ENCODE measurements around the gene PVRIG.
"Not testable (repeated sequence)": the region's sequence is repeated elsewhere in the genome, so short reads cannot be mapped to it uniquely, and the experiment has no call there.

DNA sequence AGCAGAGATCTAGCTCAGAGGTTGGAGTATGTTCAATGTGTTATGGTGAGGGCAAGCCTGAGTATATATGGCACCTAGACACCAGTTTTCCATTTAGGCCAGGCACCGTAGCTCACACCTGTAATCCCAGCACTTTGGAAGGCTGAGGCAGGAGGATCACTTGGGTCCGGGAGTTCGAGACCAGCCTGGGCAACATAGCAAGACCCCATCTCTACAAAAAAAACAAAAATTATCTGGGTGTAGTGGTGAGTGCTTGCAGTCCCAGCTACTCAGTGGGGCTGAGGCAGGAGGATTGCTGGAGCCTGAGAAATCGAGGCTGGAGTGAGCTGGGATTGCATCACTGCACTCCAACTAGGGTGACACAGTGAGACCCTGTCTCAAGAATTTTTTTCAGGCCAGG is 43.1 kb downstream of the PVRIG start:
- TF ChIP-seq, protein P1, sequence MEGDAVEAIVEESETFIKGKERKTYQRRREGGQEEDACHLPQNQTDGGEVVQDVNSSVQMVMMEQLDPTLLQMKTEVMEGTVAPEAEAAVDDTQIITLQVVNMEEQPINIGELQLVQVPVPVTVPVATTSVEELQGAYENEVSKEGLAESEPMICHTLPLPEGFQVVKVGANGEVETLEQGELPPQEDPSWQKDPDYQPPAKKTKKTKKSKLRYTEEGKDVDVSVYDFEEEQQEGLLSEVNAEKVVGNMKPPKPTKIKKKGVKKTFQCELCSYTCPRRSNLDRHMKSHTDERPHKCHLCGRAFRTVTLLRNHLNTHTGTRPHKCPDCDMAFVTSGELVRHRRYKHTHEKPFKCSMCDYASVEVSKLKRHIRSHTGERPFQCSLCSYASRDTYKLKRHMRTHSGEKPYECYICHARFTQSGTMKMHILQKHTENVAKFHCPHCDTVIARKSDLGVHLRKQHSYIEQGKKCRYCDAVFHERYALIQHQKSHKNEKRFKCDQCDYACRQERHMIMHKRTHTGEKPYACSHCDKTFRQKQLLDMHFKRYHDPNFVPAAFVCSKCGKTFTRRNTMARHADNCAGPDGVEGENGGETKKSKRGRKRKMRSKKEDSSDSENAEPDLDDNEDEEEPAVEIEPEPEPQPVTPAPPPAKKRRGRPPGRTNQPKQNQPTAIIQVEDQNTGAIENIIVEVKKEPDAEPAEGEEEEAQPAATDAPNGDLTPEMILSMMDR (IDR thresholded peaks at IDR 0.05): not testable (repeated sequence)
- TF ChIP-seq ZFX (IDR thresholded peaks at IDR 0.05; ENCODE audit: borderline replicate concordance): not testable (repeated sequence)
